Thyroid gland (tissue), 4 donors: ENCODE results near the gene DPP6. TPM values are rescaled to one million over a fixed set of nuclear protein-coding genes. Genes with fewer than 3 reads are reported as not detected.

Source experiments
- DNase-seq, 2 donors: peaks; one replicate each; pipeline ENCODE4 v3.0.0-alpha.2; 2019
- H3K27ac ChIP-seq, 3 donors: fragments of 200-600 bp; sonication (generic); 1 replicate in 2 of 3; 2 replicates in 1 of 3; pipeline ENCODE4 v1.5.1; 2016 to 2019; ENCODE audit warnings: mild to moderate bottlenecking in 1 of 3, moderate library complexity in 1 of 3
- H3K27me3 ChIP-seq: fragments of 200-600 bp; sonication (generic); one replicate; pipeline ENCODE4 v1.5.1; 2019
- H3K36me3 ChIP-seq, 2 donors: fragments of 200-600 bp; sonication (generic); one replicate each; pipeline ENCODE4 v1.5.1; 2016 to 2019
- H3K4me1 ChIP-seq, 2 donors: fragments of 200-600 bp; sonication (generic); one replicate each; pipeline ENCODE4 v1.5.1; 2017 to 2019
- H3K4me3 ChIP-seq, 3 donors: fragments of 200-600 bp; sonication (generic); replicated peaks in 1 of 3; 1 replicate in 2 of 3; 2 replicates in 1 of 3; pipeline ENCODE4 v1.5.1; 2016; ENCODE audit warnings: mild to moderate bottlenecking in 1 of 3
- H3K9me3 ChIP-seq: fragments of 200-600 bp; sonication (generic); one replicate; pipeline ENCODE4 v1.5.1; 2017
- CTCF ChIP-seq, 6 experiments: fragments of 200-600 bp in 3 of 6; fragments of 450-650 bp in 3 of 6; sonication (generic) in 3 of 6; IDR thresholded peaks; one replicate each; pipeline ENCODE4 v1.5.1; 2016 to 2019; ENCODE audit warnings: antibody characterized with exemption in 6 of 6, mild to moderate bottlenecking in 2 of 6, inconsistent platforms in 1 of 6, moderate library complexity in 1 of 6
- POLR2A ChIP-seq, 2 donors: fragments of 450-650 bp; IDR thresholded peaks; one replicate each; pipeline ENCODE4 v1.6.1; 2017; ENCODE audit warnings: antibody characterized with exemption in 2 of 2, mild to moderate bottlenecking in 2 of 2, moderate library complexity in 1 of 2
- WGBS, 2 donors: methylation state at CpG; one replicate each; pipeline ENCODE4 v1.1.5; 2017; 5-methylcytosine and 5-hydroxymethylcytosine counted together
- intact Hi-C: fragments of 100-400 bp; cut with DNase I; formaldehyde crosslinking; loops from one replicate; pipeline ENCODE4 v1.15.1; 2023
- total RNA-seq, 4 donors: library from RNA; depleted of rRNA; stranded (reverse); fragments of >200 nt; gene quantifications; one replicate each; pipeline ENCODE4 v1.2.3, GENCODE V29; 2016

The DPP6 gene
- total RNA-seq, 4 donors from 2014 or later: 50.7 to 97.7 (median 68.9) TPM

DNA sequence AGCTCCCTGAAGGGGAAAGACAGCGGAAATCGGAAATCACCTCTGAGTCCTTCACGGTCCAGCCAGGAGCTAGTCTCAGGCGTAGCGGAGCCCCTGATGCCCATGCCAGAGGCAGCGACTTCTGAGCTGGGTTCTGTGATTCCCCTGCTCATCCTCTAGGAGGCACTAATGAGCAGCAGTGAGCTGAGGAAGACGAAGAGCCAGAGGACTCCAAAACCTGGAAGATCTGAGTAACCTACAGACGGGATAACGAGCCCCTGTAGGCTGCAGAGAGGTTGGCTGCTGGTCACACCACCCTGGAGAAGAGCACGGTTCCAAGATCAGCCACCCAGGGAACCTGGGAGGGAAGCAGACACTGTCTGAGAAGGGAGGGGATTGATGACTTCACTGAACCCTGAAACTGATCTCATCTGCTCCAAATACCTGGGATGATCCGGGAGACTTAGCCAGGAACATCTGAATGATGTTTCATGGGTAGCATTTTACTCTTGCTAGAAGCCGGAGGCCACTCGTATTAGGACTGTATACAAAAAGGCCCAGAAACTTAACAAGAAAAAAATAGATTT lies 646.6 kb downstream of the DPP6 start:
- Histone ChIP-seq H3K27ac (no peak overlapping the region), H3K36me3 (no peaks in the 10 kb centered on the region), H3K4me1 (no peaks in the 10 kb centered on the region), H3K27me3 (no peaks in the 10 kb centered on the region), H3K9me3 (no peaks in the 10 kb centered on the region), H3K4me3 (no peak overlapping the region)
- WGBS, 2 donors: 59 to 60% methylated on average over 13 of the region's 13 CpGs
- no peak for DNase-seq
- intact Hi-C loops: no loop called here
- TF ChIP-seq CTCF (IDR thresholded peaks at IDR 0.05) (peak in 2 of 6 experiments; percentile 11 to 25), POLR2A (IDR thresholded peaks at IDR 0.05) (no peak)

DNA sequence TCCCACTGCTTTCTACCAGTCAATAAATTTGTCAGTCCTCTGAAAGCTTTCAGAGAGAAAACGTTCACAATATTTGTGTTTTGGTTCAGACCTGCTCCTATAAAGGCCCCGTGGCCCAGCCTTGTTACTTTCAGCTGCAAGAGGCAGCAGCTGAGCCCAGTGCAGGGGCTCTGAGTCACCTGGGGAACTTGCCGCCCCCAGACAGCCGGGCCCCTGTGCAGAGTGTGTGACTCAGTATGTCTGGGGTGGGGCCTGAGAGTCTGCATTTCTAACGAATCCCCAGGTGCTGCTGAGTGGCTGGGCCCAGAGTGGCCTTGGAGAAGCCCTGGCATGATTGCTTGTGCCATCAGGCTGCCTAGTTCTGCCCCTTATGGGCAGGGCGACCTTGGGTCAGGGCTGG lies 647.2 kb downstream of the DPP6 start:
- H3K36me3 ChIP-seq: no peaks in the 10 kb centered on the region
- H3K27me3 ChIP-seq: no peaks in the 10 kb centered on the region
- H3K27ac ChIP-seq: no peak overlapping the region
- no peaks in the 10 kb centered on the region for H3K4me1 ChIP-seq
- DNase-seq: no peak
- TF ChIP-seq POLR2A (IDR thresholded peaks at IDR 0.05) (no peak), CTCF (IDR thresholded peaks at IDR 0.05) (no peak)
- no peak overlapping the region for H3K4me3 ChIP-seq
- intact Hi-C loops: no loop called here
- no peaks in the 10 kb centered on the region for H3K9me3 ChIP-seq
- 89 to 90% methylated on average over 3 to 6 of the region's 6 CpGs for WGBS, 2 donors

- Histone ChIP-seq H3K9me3 (no peaks in the 10 kb centered on the region), H3K4me3 (no peak overlapping the region), H3K27ac (no peak overlapping the region), H3K4me1 (no peaks in the 10 kb centered on the region), H3K27me3 (no peaks in the 10 kb centered on the region), H3K36me3 (no peaks in the 10 kb centered on the region)
- no peak for TF ChIP-seq CTCF (IDR thresholded peaks at IDR 0.05)
- no peak for TF ChIP-seq POLR2A (IDR thresholded peaks at IDR 0.05)
- WGBS, 2 donors: 77 to 91% methylated on average over 6 of the region's 6 CpGs
- no peak for DNase-seq
- intact Hi-C loops: no loop called here
These were observed 657.8 kb downstream of the DPP6 start for GRCh38 chr7:154709840-154710520.

- Histone ChIP-seq H3K4me3 (no peak overlapping the region), H3K9me3 (no peaks in the 10 kb centered on the region), H3K36me3 (no peaks in the 10 kb centered on the region), H3K27me3 (no peaks in the 10 kb centered on the region), H3K27ac (peak overlapping the region in 1 of 3 donors; percentile 17), H3K4me1 (peaks cover 0 to 7% of the 10 kb centered on the region in 2 donors)
- DNase-seq: peak; percentile 89
- intact Hi-C loops: no loop called here
- WGBS, 2 donors: 22 to 39% methylated on average over 5 of the region's 5 CpGs
- no peak for TF ChIP-seq CTCF (IDR thresholded peaks at IDR 0.05)
- TF ChIP-seq POLR2A (IDR thresholded peaks at IDR 0.05): no peak
These were observed 667.8 kb downstream of the DPP6 start for GRCh38 chr7:154720016-154720415.

- Histone ChIP-seq H3K4me3 (no peak overlapping the region), H3K9me3 (no peaks in the 10 kb centered on the region), H3K27me3 (no peaks in the 10 kb centered on the region), H3K27ac (no peak overlapping the region), H3K4me1 (peaks cover 0 to 7% of the 10 kb centered on the region in 2 donors), H3K36me3 (no peaks in the 10 kb centered on the region)
- WGBS, 2 donors: 92 to 93% methylated on average over 7 of the region's 7 CpGs
- no peak for DNase-seq
- TF ChIP-seq POLR2A (IDR thresholded peaks at IDR 0.05) (no peak), CTCF (IDR thresholded peaks at IDR 0.05) (no peak)
- intact Hi-C loops: no loop called here
These were observed 668.9 kb downstream of the DPP6 start for GRCh38 chr7:154721086-154721485.
